Colonic mucosa (tissue), 4 donors: ENCODE results near the gene ZFP36L2. TPM values are rescaled to one million over a fixed set of nuclear protein-coding genes. Genes with fewer than 3 reads are reported as not detected.

Source experiments
- DNase-seq: peaks from one replicate; pipeline ENCODE4 v3.0.0-alpha.2; 2020
- H3K27ac ChIP-seq: fragments of 200-600 bp; one replicate; pipeline ENCODE4 v1.8.0; 2021
- H3K27me3 ChIP-seq: fragments of 200-600 bp; one replicate; pipeline ENCODE4 v1.8.0; 2021
- H3K36me3 ChIP-seq: fragments of 200-600 bp; one replicate; pipeline ENCODE4 v1.8.0; 2021
- H3K4me1 ChIP-seq: fragments of 200-600 bp; one replicate; pipeline ENCODE4 v1.8.0; 2021; ENCODE audit warnings: mild to moderate bottlenecking
- H3K4me3 ChIP-seq: fragments of 200-600 bp; one replicate; pipeline ENCODE4 v1.8.0; 2021
- H3K9ac ChIP-seq, 2 donors: one replicate each; pipeline ENCODE4 v1.7.0; 2013; ENCODE audit warnings: control low read depth in 2 of 2, low read depth in 2 of 2, low read length in 2 of 2
- H3K9me3 ChIP-seq: fragments of 200-600 bp; one replicate; pipeline ENCODE4 v1.8.0; 2021
- CTCF ChIP-seq: fragments of 200-600 bp; IDR thresholded peaks from one replicate; pipeline ENCODE4 v1.8.0; 2022; ENCODE audit warnings: antibody characterized with exemption, mild to moderate bottlenecking
- intact Hi-C: fragments of 100-400 bp; cut with DNase I; formaldehyde crosslinking; loops from one replicate; pipeline ENCODE4 v1.14.1; 2022
- total RNA-seq, 2 donors: library from RNA; stranded (reverse); fragmentation: NEBNext Ultra II Directional in 1 of 2; extraction: Animal tissue kit (Norgen Biotek cat#: 25700) in 1 of 2; gene quantifications; one replicate each; pipeline ENCODE4 v1.2.1, GENCODE V29; 2021
- donor health status: healthy.
- donor health status: DM: no; HTN: no; CAD: no.
- donor health status: DM: no; HTN: no; CAD: no.

Gene ZFP36L2
- total RNA-seq, 2 donors from 2014 or later, result 166 to 205 TPM

- no peak for TF ChIP-seq CTCF
- Histone ChIP-seq H3K9me3 (no peaks in the 10 kb centered on the region), H3K4me1 (peaks cover 12% of the 10 kb centered on the region), H3K27ac (peak overlapping the region; percentile 97), H3K9ac (peak overlapping the region; percentile 67 to 98), H3K27me3 (no peaks in the 10 kb centered on the region), H3K36me3 (peaks cover 6% of the 10 kb centered on the region), H3K4me3 (peak overlapping the region; percentile 88)
- DNase-seq, result peak; percentile 94
- intact Hi-C loops, result no loop called here
Observed at GRCh38 chr2:43219383-43220228, 6.8 kb downstream of the ZFP36L2 start.

- intact Hi-C loops, result no loop called here
Observed at GRCh38 chr2:43218702-43219382, 7.6 kb downstream of the ZFP36L2 start.

GRCh38 chr2:43218155-43218701 is 8.2 kb downstream of the ZFP36L2 start:
- no peaks in the 10 kb centered on the region for H3K36me3 ChIP-seq
- TF ChIP-seq CTCF, result no peak

More at GRCh38 chr2:43218702-43219382, 7.6 kb downstream of the ZFP36L2 start:
- peak; percentile 87 for DNase-seq
- Histone ChIP-seq H3K4me3 (peak overlapping the region; percentile 88), H3K9ac (peak overlapping the region; percentile 67 to 98), H3K36me3 (no peaks in the 10 kb centered on the region), H3K27me3 (no peaks in the 10 kb centered on the region), H3K27ac (peak overlapping the region; percentile 97), H3K9me3 (no peaks in the 10 kb centered on the region), H3K4me1 (peaks cover 12% of the 10 kb centered on the region)
- no peak for TF ChIP-seq CTCF

GRCh38 chr2:43217228-43218154 is 8.9 kb downstream of the ZFP36L2 start:
- no peak for TF ChIP-seq CTCF
- peak; percentile 42 for DNase-seq
- H3K4me3 ChIP-seq, result no peak overlapping the region
- intact Hi-C loops, result no loop called here
- H3K36me3 ChIP-seq, result no peaks in the 10 kb centered on the region
- H3K27ac ChIP-seq, result peak overlapping the region; percentile 97
- no peaks in the 10 kb centered on the region for H3K27me3 ChIP-seq
- peak overlapping the region; percentile 14 to 98 for H3K9ac ChIP-seq
- H3K4me1 ChIP-seq, result peaks cover 12% of the 10 kb centered on the region
- no peaks in the 10 kb centered on the region for H3K9me3 ChIP-seq

More at GRCh38 chr2:43218155-43218701, 8.2 kb downstream of the ZFP36L2 start:
- Histone ChIP-seq H3K4me1 (peaks cover 12% of the 10 kb centered on the region), H3K27me3 (no peaks in the 10 kb centered on the region), H3K9me3 (no peaks in the 10 kb centered on the region), H3K9ac (peak overlapping the region; percentile 57 to 98), H3K4me3 (peak overlapping the region; percentile 4), H3K27ac (peak overlapping the region; percentile 97)
- no peak for DNase-seq
- intact Hi-C loops, result no loop called here

- no peaks in the 10 kb centered on the region for H3K9me3 ChIP-seq
- H3K36me3 ChIP-seq, result no peaks in the 10 kb centered on the region
- no peak overlapping the region for H3K4me3 ChIP-seq
- DNase-seq, result no peak
- no peak overlapping the region for H3K27ac ChIP-seq
- peaks cover 12% of the 10 kb centered on the region for H3K4me1 ChIP-seq
- H3K27me3 ChIP-seq, result no peaks in the 10 kb centered on the region
- intact Hi-C loops, result no loop called here
- H3K9ac ChIP-seq, result no peak overlapping the region
- no peak for TF ChIP-seq CTCF
Observed at GRCh38 chr2:43216629-43217028, 9.8 kb downstream of the ZFP36L2 start.
